ENCODE data around the gene FAM168A. TPM values are rescaled to one million over a fixed set of nuclear protein-coding genes. Genes with fewer than 3 reads are reported as not detected.

Gene FAM168A
- total and polyA plus RNA-seq, 9 of the 15 experiments (the other 6 are each of a cell fraction or from before 2014, with no cell fraction given) = 0.44 to 7.2 (median 2.9) TPM

DNA sequence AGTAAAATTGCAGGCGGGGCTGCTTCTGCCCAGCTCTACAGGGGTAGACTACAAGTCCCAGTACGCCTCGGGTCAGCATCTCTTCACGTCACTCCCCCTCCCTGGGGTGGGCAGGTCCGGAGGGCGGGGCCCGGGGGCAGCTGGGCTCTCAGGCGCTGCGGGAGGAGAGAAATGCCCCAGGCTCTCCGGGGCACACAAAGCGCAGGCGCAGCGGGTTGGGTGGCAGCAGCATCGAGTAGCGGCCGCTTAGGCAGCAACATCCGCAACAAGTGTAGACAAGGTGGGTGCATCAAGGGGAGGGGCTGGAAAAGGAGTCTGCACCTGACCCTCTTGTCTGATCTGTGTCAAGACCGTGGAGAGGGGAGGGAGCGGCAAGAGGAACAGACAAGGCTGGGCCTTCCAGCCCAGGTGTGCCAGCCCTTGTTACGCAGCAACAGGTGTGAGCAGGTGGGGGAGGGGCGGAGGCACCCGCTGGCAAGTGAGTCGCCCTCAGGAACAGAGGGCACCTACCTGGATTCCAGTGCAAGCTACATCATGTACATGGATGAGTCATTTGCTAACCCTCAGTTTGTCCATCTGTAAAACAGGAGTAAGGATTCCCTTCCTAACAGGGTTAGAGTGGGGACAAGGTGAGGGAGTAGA is 49.7 kb upstream of the FAM168A start:
- no peaks in the 10 kb centered on the region for H3K79me2 ChIP-seq (ENCODE audit: control insufficient read depth, insufficient read depth, low read length)
- CTCF ChIA-PET (ENCODE audit: low intra/inter-chr PET ratio) = no interaction called here
- peak; percentile 98 for ATAC-seq
- DNase-seq (ENCODE audit: extremely low read depth in 1 of 4, low spot score in 3 of 4) = peak; percentile 74 to 92 (median 88)
- no peaks in the 10 kb centered on the region for H4K20me1 ChIP-seq (replicated peaks; ENCODE audit: control insufficient read depth, insufficient read depth, low read length)
- BruUV-seq (replicated peaks) = no TSS peak
- 17% methylated on average over 10 of the region's 23 CpGs for WGBS (ENCODE audit: insufficient coverage, low coverage, missing lambda C conversion rate)
- POLR2A ChIA-PET = interaction anchor here (0.6 to 1.7 kb wide), 6 partner anchors 10 to 83 kb away, joined by 3 to 9 read pairs (median 3); no protein-coding TSS in a partner anchor
- H3K4me3 ChIP-seq = no peak overlapping the region
- H3K36me3 ChIP-seq (ENCODE audit: control insufficient read depth, insufficient read depth, low read length) = no peaks in the 10 kb centered on the region
- peak overlapping the region; percentile 40 for H3K4me2 ChIP-seq (ENCODE audit: insufficient read depth, low read length)
- no peaks in the 10 kb centered on the region for H3K9me3 ChIP-seq (replicated peaks; ENCODE audit: control insufficient read depth, insufficient read depth, low read depth, low read length)
- H3K4me1 ChIP-seq (replicated peaks in 1 of 2; ENCODE audit: control insufficient read depth in 2 of 2, insufficient read depth in 2 of 2, low read length in 2 of 2) = peaks cover 0 to 15% of the 10 kb centered on the region in 2 experiments; a peak in 3 of 5 replicates
- peaks cover 35 to 65% of the 10 kb centered on the region in 2 experiments for H3K27me3 ChIP-seq (ENCODE audit: control insufficient read depth in 2 of 2, insufficient read depth in 2 of 2, low read length in 2 of 2)
- intact Hi-C loops (cut with micrococcal nuclease) (no loop called here), in situ Hi-C loops (cut with MboI) (no loop called here)
- no peak overlapping the region for H2AFZ ChIP-seq (ENCODE audit: low read depth, low read length)
- peak; percentile 80 for FAIRE-seq
- no peak overlapping the region for H3K27ac ChIP-seq (ENCODE audit: extremely low read depth, low read depth, low read length)
- H3K9me1 ChIP-seq (ENCODE audit: control insufficient read depth, insufficient read depth, low read length) = no peaks in the 10 kb centered on the region
- H3K9ac ChIP-seq (ENCODE audit: insufficient read depth in 1 of 2, low read depth in 2 of 2, low read length in 2 of 2) = peak overlapping the region in 1 of 2 experiments; percentile 14; a peak in 1 of 4 replicates
- TF ChIP-seq, protein P1, sequence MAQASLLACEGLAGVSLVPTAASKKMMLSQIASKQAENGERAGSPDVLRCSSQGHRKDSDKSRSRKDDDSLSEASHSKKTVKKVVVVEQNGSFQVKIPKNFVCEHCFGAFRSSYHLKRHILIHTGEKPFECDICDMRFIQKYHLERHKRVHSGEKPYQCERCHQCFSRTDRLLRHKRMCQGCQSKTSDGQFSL (CRISPR knock-in tag; IDR thresholded peaks at IDR 0.05) = no peak
- TF ChIP-seq, protein P1 (tag; IDR thresholded peaks at IDR 0.05) = peak in 1 of 2 experiments; percentile 24; a peak in 1 of 4 replicates
- TF ChIP-seq, protein P2, sequence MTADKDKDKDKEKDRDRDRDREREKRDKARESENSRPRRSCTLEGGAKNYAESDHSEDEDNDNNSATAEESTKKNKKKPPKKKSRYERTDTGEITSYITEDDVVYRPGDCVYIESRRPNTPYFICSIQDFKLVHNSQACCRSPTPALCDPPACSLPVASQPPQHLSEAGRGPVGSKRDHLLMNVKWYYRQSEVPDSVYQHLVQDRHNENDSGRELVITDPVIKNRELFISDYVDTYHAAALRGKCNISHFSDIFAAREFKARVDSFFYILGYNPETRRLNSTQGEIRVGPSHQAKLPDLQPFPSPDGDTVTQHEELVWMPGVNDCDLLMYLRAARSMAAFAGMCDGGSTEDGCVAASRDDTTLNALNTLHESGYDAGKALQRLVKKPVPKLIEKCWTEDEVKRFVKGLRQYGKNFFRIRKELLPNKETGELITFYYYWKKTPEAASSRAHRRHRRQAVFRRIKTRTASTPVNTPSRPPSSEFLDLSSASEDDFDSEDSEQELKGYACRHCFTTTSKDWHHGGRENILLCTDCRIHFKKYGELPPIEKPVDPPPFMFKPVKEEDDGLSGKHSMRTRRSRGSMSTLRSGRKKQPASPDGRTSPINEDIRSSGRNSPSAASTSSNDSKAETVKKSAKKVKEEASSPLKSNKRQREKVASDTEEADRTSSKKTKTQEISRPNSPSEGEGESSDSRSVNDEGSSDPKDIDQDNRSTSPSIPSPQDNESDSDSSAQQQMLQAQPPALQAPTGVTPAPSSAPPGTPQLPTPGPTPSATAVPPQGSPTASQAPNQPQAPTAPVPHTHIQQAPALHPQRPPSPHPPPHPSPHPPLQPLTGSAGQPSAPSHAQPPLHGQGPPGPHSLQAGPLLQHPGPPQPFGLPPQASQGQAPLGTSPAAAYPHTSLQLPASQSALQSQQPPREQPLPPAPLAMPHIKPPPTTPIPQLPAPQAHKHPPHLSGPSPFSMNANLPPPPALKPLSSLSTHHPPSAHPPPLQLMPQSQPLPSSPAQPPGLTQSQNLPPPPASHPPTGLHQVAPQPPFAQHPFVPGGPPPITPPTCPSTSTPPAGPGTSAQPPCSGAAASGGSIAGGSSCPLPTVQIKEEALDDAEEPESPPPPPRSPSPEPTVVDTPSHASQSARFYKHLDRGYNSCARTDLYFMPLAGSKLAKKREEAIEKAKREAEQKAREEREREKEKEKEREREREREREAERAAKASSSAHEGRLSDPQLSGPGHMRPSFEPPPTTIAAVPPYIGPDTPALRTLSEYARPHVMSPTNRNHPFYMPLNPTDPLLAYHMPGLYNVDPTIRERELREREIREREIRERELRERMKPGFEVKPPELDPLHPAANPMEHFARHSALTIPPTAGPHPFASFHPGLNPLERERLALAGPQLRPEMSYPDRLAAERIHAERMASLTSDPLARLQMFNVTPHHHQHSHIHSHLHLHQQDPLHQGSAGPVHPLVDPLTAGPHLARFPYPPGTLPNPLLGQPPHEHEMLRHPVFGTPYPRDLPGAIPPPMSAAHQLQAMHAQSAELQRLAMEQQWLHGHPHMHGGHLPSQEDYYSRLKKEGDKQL (CRISPR knock-in tag; IDR thresholded peaks at IDR 0.05; ENCODE audit: borderline replicate concordance) = no peak
- TF ChIP-seq PKNOX1 (IDR thresholded peaks at IDR 0.05) = 0 out of 2 replicates have a peak, but pooled peaks have one; percentile 21
- TF ChIP-seq CREM (IDR thresholded peaks at IDR 0.05; ENCODE audit: low read depth) = peak; percentile 90
- TF ChIP-seq ELF4 (CRISPR knock-in tag; IDR thresholded peaks at IDR 0.05) = no peak
- no peak for TF ChIP-seq RBM15 (IDR thresholded peaks at IDR 0.05; ENCODE audit: insufficient read depth, low read length)
- peak; percentile 32; the same call in 1 of the 2 replicates for TF ChIP-seq ZEB2 (IDR thresholded peaks at IDR 0.05)
- TF ChIP-seq JUND (IDR thresholded peaks at IDR 0.05; ENCODE audit: borderline replicate concordance, low read depth, low read length) = no peak
- peak; percentile 39; the same call in 1 of the 3 replicates for TF ChIP-seq JUND (tag; IDR thresholded peaks at IDR 0.05; ENCODE audit: borderline replicate concordance, low read depth, low read length)
- peak; percentile 83 for TF ChIP-seq HCFC1 (IDR thresholded peaks at IDR 0.05; ENCODE audit: low read depth, low read length)
- TF ChIP-seq GABPA (tag; conservative IDR thresholded peaks at IDR 0.05; ENCODE audit: low read depth) = no peak
- TF ChIP-seq RNF2 (IDR thresholded peaks at IDR 0.05) = no peak
- 0 out of 2 replicates have a peak, but pooled peaks have one; percentile 45 for TF ChIP-seq CBFB (CRISPR knock-in tag; IDR thresholded peaks at IDR 0.05)
- no peak for TF ChIP-seq XRCC3 (IDR thresholded peaks at IDR 0.05)
